Measurements from ENCODE around the gene KRAS.

Gene KRAS

GRCh38 chr12:25248732-25249131 lies 2.0 kb downstream of the KRAS start:
- H3K4me3 ChIP-seq: no peak overlapping the region
- TF ChIP-seq CTCF (IDR thresholded peaks at IDR 0.05): no peak
- DNase-seq (ENCODE audit: low spot score): no peak
- no peak overlapping the region for H3K27ac ChIP-seq

GRCh38 chr12:25248137-25248536 lies 2.6 kb downstream of the KRAS start:
- Histone ChIP-seq H3K4me3 (no peak overlapping the region), H3K27ac (no peak overlapping the region)
- no peak for TF ChIP-seq CTCF (IDR thresholded peaks at IDR 0.05)
- DNase-seq (ENCODE audit: low spot score): no peak

DNA sequence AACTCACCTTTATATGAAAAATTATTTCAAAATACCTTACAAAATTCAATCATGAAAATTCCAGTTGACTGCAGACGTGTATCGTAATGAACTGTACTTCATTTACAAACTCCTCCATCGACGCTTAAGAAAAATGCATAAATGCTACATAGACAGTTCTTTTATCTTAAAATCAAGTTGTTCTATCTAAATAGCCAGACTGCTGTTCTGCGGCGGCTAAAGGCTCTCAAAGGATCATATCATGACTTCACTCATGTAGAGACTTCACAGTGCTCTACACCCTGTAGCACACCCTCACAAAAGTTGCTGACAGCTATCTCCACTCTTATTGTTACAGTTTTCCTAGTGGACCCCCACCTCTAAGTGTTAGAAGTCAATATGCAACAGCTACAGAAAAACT lies 5.2 kb downstream of the KRAS start:
- no peak for TF ChIP-seq CTCF (IDR thresholded peaks at IDR 0.05)
- H3K4me3 ChIP-seq: no peak overlapping the region

DNA sequence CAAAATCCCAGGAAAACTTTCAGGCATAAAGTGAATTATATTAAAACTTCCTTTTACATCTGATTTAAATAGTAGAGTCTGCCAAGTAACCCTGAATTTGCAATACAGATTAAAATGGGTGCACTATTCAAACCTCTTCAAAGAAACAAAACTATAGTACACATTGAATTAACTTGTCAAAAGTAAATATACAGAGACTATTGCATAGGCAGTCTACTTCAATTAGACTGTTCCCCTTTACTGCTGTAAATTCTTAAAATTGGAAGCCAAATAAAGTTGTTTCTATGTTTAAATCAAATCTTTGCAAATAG lies 7.1 kb downstream of the KRAS start:
- no peak overlapping the region for H3K4me3 ChIP-seq
- DNase-seq (ENCODE audit: low spot score): no peak
- no peak for TF ChIP-seq CTCF (IDR thresholded peaks at IDR 0.05)
- no peak overlapping the region for H3K27ac ChIP-seq

More for the DNA sequence above, 5.2 kb downstream of the KRAS start:
- no peak for DNase-seq (ENCODE audit: low spot score)
- no peak overlapping the region for H3K27ac ChIP-seq

DNA sequence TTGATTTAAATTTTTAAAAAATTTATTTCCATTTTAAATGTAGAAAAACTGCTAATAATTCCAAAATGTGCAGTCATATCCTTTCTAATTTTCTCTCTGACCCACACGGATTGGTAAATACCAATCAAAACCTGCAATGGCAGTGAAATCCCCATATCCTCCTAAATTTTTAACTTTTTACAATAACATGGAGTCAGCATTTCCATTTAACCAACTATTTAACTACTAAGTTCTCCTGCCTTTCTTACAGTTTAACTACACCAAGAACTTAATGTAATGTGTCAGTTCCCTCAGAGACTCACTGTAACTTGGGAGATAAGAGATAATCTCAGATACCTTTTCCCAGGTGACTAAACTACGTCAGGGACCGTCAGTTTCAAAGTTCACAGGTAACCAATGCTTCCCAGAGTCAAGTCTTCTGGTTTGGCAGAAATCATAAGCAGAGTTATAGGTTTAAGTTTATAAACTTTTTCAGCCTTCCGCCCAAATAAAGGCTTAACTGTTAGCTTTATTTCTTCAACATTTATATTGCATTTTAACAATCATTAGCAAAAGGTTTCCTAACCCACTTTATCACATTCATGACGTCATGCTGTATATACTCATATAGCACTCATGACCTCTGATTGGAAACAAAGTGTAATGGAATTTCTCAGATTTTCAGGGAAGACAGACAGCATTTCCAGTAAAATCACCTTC lies 7.6 kb downstream of the KRAS start:
- Histone ChIP-seq H3K27ac (no peak overlapping the region), H3K4me3 (no peak overlapping the region)
- DNase-seq (ENCODE audit: low spot score): no peak
- TF ChIP-seq CTCF (IDR thresholded peaks at IDR 0.05): no peak

GRCh38 chr12:25241167-25242020 lies 9.3 kb downstream of the KRAS start:
- TF ChIP-seq CTCF (IDR thresholded peaks at IDR 0.05): peak; percentile 34
- DNase-seq (ENCODE audit: low spot score): no peak
- Histone ChIP-seq H3K27ac (no peak overlapping the region), H3K4me3 (no peak overlapping the region)

- no peak overlapping the region for H3K27ac ChIP-seq
- DNase-seq (ENCODE audit: low spot score): no peak
- no peak for TF ChIP-seq CTCF (IDR thresholded peaks at IDR 0.05)
- H3K4me3 ChIP-seq: no peak overlapping the region
Measured at GRCh38 chr12:25236626-25237025, 14.1 kb downstream of the KRAS start.
